GM18508 (cell line): ENCODE data around the gene DHFR2.
"Not testable (repeated sequence)": the region's sequence is repeated elsewhere in the genome, so short reads cannot be mapped to it uniquely, and the experiment has no call there.

Experiments used
- ATAC-seq: cut with Tn5 transposase; IDR thresholded peaks from one replicate; pipeline ENCODE4 v1.9.1; 2021; ENCODE audit warnings: moderate number of reproducible peaks; ENCODE audit not compliant: insufficient read depth, unreplicated experiment

The DHFR2 gene

DNA sequence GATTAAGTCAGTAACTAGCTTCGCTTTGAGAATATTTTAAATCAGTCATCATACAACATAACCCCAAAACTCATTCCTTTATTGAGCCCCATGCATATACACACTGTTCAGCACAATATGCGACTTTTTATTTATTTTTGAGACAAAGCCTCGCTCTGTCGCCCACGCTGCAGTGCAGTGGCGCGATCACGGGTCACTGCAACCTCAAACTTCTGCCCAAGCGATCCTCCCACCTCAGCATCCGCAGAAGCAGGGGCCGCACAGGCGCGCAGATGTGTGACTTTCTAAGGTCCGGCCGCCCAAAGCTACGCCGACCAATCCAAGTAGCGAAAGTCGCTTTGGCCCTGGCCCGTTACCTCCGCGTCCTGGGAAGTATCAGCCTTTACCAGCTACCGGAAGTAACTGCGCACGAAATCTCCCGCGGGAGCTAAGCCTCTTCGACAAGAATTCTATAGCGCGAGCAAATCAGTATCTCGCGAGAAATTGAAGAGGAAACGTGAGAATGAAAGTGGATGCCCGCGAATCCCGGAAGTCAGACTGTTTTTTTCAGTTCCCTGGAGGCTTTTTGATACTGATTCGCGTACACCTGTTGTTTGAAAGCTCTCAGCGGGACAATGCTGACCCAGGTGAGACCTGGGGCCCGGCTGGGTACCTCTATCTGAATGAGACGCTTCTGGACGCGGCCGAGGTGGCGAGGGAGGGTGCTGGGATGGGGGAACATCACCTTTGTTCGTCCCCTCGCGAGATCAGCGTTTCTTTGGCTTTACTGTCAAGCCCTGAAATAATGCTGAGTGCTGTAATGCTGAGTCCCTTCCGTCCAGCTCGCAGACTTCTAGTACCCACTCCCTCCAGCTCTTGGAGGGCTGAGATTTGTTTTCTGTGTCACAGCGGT lies at the start of gene DHFR2, which contains the start of gene NSUN3:
DHFR2 (minus strand) TSS at position 404 of the 892 bp plus-strand sequence. CDS start 1,405 bp downstream, outside the sequence.
NSUN3 (plus strand) TSS at position 549 of the 892 bp plus-strand sequence; CDS start at position 615, 66 bp downstream.
- peak; percentile 86 for ATAC-seq

DNA sequence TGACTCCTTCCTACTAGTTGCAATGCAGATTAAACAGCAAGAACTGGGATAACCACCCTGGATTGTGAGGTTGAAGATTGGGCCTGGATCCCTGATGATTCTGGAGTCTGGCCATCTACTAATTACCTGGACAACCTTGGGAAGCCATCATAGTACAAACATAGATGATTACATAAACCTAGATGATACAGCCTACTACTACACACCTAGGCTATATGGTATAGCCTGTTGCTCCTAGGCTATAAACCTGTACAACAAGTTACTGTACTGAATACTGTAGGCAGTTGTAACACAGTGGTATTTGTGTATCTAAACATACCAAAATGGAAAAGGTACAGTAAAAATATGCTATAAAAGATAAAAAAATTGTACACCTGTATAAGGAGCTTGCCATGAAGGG lies 48.1 kb upstream of the DHFR2 start:
- no peak for ATAC-seq

GRCh38 chr3:94110232-94110631 lies 47.5 kb upstream of the DHFR2 start:
- not testable (repeated sequence) for ATAC-seq

DNA sequence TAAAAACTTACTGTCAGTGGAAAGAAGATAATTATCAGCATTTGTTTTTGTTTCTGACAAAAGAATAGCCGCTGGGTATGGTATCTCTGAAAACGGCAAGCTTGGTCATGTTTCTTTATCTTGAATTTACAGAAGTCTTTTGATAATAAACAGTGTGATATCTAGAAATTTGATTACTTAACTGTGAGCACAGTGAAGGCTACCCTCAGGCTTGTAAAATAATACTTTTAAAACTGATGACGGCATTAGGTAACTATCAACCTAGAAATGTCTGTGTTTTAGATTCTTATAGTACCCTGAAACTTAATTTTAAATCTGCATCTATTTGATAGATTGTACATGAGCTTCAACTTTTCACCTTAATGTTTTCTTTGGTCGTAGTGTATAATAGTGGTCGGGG lies 43.6 kb upstream of the DHFR2 start:
- no peak for ATAC-seq

DNA sequence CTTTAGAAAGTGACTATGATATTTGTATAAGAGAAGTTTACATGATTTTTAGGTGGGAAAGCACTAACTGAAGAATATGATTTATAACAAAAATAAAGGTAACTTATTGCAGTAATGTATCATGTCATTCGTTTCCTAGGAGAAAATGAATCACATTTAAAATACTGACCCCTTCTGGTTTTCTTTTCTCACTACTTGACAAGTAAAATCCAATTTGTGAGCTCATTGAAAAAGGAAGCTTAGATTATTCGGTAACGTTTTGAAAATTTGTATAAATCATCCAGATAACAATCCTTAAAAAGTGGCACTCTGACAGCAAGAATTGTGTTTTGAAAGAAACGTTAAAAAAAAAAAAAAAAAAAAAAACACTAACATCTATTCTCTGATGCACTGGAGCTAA lies 39.1 kb upstream of the DHFR2 start:
- ATAC-seq = no peak

- no peak for ATAC-seq
These were observed 36.6 kb upstream of the DHFR2 start for GRCh38 chr3:94099311-94099710.

GRCh38 chr3:94098452-94098851 lies 35.7 kb upstream of the DHFR2 start:
- no peak for ATAC-seq

DNA sequence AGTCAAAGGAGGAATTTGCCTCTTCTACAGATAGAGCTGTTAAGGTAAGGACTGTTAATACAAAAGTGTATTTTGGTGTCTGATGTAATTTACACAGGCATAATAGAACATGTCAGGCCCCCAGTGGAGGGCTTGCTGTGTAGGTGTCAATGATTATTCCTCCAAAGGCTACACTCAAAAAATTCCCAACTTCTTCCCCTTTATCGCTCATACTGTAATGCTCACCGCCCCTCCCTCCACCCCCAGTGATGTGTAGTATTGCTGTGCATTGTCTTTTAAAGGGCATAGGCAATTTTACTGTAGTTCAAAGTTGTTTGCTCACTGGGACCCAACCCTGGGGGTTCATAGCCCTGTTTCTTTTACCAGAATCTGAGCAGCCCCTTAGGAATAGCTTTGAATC lies 32.4 kb upstream of the DHFR2 start:
- ATAC-seq = no peak

DNA sequence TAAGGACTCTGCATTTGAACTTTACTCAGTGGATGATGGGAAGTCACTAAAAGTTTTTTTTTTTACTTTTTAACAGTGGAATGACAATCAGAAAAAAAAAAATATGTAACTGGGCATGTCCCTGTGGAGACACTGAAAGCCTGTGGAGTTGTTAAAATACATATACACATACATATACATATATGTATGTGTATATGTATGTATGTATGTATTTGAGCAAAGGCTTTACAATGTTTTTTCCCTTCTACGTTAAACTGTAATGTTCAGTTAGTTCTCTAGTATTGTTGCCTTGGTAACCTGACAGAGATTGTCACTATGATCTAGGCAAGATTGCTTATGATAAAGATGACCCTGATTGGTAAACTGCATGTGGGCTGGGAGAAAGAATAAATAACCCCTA lies 30.4 kb upstream of the DHFR2 start:
- no peak for ATAC-seq

DNA sequence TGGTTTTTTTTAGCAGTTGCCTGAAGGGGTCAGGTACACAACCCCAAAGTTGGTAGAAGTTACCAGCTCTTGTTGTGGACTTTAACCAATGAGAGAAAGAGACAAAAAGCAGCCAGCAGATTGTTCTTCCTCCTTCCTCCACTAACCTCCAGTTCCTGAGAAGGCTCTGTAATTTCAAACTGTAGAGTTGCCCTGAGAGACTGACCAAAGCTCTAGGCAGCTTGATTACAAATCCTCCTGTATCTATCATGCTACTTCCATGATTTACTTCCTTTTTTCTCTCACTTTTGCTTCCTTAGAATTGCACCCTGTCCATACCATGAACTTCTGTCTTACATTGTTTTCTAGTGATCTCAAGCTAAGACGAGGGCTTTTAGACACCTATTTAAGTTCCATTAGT lies 29.4 kb upstream of the DHFR2 start:
- no peak for ATAC-seq

GRCh38 chr3:94089126-94089525 lies 26.4 kb upstream of the DHFR2 start:
- no peak for ATAC-seq

GRCh38 chr3:94083261-94083660 lies 20.5 kb upstream of the DHFR2 start:
- ATAC-seq = peak; percentile 80

DNA sequence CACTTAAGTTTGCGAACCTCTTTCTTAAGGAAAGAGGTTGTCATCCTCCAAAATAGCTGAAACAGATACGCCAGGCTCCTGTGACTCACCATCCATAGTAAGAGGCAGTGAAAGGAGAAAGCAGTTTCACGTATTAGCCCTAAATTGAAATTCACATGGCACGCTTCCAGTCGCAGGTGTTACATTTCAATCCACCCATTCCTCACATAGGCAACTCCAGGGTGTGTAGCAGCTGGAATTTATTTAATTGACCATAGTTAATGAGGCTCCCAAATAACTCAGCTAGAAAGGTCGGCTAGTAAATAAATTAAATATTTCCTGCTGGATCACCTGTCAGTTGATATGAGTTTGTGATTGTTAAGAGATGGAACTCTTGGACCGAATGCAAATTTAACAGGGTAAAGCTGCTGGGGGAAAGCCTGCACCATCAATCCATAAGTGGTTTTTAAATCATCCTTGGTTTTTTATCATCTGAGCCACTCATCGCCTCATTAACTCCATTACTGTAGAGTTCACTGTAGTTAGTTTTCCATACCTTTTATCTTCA lies 19.7 kb upstream of the DHFR2 start:
- no peak for ATAC-seq

DNA sequence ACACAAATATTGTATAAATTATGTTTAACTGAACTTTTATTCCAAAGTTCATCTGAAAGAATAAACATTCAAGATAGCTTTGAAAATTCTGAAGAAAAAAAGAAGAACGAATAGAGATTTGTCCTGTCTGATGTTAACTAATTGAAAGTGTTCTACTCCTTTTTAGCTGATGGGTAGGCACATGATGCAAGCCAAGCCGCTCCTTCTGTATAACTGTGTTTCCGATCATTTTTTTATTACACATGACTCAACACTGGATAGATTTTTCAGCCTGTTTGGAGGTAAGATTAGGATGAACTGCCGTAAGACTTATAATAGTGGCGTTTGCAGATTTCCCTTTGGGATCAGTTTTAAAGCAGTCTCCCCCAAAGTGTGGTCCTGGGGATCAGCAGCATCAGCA lies 19.2 kb upstream of the DHFR2 start:
- no peak for ATAC-seq

- ATAC-seq = not testable (repeated sequence)
These were observed 17.8 kb upstream of the DHFR2 start for GRCh38 chr3:94080552-94080951.

DNA sequence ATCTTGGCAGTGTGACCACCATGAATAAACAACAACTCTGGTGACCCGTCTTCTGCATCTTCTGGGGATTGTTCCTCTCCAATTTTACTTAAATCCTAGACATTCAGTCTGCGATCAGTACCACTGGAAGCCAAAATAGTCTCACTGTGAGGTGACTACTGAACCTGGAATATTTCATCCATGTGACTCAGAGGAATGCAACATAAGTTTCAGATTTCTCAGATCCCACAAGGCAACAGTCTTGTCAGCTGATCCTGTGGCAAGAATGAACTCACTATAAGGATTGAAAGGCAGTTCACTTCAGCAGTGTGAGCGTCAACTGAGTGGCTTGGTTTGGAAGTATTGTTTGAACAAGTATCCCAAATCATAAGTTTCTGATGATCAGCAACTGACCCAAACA lies 13.3 kb upstream of the DHFR2 start:
- ATAC-seq = no peak

- peak; percentile 72 for ATAC-seq
These were observed 9.1 kb upstream of the DHFR2 start for GRCh38 chr3:94071713-94072284.

DNA sequence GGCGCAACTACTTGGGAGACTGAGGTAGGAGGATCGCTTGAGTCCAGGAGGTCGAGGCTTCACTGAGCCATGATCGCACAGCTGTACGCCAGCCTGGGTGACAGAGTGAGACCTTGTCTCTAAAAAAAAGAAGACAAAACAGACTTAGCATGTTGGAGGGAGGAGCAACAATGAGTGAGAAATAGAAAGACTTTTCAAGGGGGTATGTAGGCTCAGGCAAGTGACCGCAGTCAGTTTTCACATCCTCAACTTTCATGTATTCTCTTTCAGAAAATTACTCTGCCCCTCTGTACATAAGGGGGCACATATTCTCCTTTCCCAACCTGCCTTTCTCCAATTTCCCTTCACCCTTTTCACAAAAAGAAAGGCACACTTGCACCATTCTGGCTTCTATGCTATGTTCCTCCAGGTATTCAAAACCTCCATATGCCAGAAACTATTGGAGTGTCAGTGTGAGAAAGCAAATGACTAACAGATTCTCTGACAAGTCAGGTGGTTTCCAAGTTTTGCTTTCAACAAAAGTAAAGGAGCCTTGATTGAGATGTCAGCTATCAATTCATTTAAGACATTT lies 7.7 kb upstream of the DHFR2 start:
- ATAC-seq = peak; percentile 78

GRCh38 chr3:94069194-94069813 lies 6.6 kb upstream of the DHFR2 start:
- no peak for ATAC-seq
